ENCODE results near the gene SFXN2. TPM values are rescaled to one million over a fixed set of nuclear protein-coding genes. Genes with fewer than 3 reads are reported as not detected.
"Not testable (repeated sequence)": the region's sequence is repeated elsewhere in the genome, so short reads cannot be mapped to it uniquely, and the experiment has no call there.

Gene SFXN2
- total RNA-seq, 4 donors from 2014 or later: 1.4 to 7.8 (median 3.6) TPM

DNA sequence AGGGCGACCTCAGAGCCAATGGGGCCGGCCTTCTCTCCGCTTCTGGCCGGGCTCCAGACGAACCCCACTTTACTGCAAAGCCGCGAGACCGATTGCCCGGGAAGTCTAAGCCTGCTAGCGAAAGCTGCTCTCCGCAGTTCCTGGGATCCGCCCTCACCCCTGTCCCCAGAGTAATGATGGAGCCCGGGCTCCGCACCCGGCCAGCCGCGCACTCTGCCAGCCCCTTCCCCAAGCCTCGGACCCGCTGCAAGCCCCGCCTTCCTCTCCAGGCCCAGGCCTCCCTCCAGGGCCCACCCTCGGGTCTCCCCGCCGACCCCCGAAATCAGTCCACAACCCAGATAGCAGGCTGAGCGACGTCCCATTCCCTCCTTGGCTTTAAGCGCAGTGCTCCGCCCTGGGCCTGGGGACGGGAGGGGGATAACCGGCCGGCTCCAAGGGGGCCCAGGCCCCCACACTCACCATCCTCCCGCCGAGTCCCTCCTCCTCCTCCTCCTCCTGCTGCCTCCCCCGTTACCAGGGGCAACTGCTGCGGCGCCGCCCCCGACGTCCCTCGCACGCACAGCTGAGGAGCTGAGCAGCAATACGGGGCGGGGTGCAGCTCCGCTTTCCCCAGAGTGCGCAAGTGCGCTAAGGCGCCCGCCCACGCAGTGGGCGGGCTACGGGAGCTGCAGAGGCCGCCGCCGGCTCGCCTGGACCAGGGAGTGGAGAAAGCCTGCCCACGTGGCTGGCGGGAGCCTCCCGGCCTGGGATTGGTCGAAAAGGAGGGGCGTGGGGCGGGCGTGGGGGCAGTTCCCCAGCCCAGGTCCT lies 419 bp upstream of the SFXN2 start, which contains the start of gene ARL3:
Gene ARL3, minus strand, starts transcription at position 584 of the 807 bp plus-strand sequence. Its CDS starts 122 bp downstream, at position 462.
- Histone ChIP-seq H3K4me3 (peak within 1 kb of the TSS; percentile 86 to 94 (median 91)), H3K27ac (peak within 1 kb of the TSS; percentile 76 to 95 (median 92)), H3K36me3 (no peaks in the 10 kb centered on the region), H3K27me3 (no peaks in the 10 kb centered on the region), H3K9me3 (no peaks in the 10 kb centered on the region), H3K4me1 (peaks cover 3 to 62% (median 10%) of the 10 kb centered on the region in 3 donors)
- intact Hi-C loops (cut with DNase I): no loop called here
- TF ChIP-seq, protein P1, sequence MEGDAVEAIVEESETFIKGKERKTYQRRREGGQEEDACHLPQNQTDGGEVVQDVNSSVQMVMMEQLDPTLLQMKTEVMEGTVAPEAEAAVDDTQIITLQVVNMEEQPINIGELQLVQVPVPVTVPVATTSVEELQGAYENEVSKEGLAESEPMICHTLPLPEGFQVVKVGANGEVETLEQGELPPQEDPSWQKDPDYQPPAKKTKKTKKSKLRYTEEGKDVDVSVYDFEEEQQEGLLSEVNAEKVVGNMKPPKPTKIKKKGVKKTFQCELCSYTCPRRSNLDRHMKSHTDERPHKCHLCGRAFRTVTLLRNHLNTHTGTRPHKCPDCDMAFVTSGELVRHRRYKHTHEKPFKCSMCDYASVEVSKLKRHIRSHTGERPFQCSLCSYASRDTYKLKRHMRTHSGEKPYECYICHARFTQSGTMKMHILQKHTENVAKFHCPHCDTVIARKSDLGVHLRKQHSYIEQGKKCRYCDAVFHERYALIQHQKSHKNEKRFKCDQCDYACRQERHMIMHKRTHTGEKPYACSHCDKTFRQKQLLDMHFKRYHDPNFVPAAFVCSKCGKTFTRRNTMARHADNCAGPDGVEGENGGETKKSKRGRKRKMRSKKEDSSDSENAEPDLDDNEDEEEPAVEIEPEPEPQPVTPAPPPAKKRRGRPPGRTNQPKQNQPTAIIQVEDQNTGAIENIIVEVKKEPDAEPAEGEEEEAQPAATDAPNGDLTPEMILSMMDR (IDR thresholded peaks at IDR 0.05): peak in 3 of 6 experiments; percentile 7 to 64 (median 37)
- peak in 2 of 4 donors; percentile 34 to 77 for TF ChIP-seq POLR2A (IDR thresholded peaks at IDR 0.05)
- 0% methylated on average over 1 to 5 of the region's 62 CpGs for WGBS, 2 donors
- DNase-seq: peak; percentile 84

DNA sequence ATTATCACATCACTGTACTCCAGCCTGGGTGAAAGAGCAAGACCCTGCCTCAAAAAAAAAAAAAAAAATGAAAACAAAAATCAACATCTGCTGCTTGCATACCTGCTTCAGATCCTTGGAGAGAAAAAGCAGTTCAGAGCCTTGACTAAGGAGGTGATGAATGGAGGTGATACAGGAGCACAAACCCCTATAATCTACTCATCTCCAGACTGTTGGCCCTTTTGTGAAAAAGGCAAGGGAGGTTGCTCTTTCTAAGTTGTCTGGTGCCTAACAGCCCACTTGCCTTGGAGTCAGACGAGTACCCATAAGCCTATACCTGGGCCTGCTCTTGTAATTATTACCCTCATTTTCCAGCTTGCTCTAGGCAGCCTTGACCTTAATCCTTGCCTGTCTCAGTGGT lies 1.4 kb downstream of the SFXN2 start:
- H3K27me3 ChIP-seq: no peaks in the 10 kb centered on the region
- no peak for TF ChIP-seq POLR2A (IDR thresholded peaks at IDR 0.05)
- TF ChIP-seq, protein P1 (IDR thresholded peaks at IDR 0.05): no peak
- no peak overlapping the region for H3K4me3 ChIP-seq
- 82 to 86% methylated on average over 1 of the region's 1 CpG for WGBS, 2 donors
- no peak for DNase-seq
- H3K4me1 ChIP-seq: peaks cover 3 to 57% (median 10%) of the 10 kb centered on the region in 3 donors
- H3K27ac ChIP-seq: no peak overlapping the region
- intact Hi-C loops (cut with DNase I): no loop called here
- H3K9me3 ChIP-seq: no peaks in the 10 kb centered on the region
- no peaks in the 10 kb centered on the region for H3K36me3 ChIP-seq

DNA sequence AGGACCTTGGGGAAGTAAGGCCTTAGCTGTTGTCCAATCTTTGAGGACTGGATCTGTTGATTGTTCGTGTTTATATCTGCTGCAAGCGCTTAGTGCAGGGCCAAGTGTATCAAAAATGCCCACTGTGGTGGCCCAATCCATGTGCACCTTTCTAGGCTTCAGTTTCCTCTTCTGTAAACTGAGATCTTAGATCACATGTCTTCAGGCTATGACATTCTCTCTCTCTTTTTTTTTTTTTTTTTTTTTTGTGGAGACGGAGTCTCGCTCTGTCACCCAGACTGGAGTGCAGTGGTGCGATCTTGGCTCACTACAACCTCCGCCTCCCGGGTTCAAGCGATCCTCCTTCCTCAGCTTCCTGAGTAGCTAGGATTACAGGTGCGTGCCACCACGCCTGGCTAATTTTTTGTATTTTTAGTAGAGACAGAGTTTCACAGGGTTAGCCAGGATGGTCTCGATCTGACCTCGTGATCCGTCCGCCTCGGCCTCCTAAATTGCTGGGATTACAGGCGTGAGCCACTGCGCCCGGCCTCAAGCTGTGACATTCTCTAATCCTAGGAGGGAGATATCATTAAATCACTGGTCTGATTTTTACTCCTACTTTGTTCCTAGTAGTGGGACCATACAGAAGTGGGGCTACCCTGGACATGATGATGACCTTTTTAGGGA lies 2.6 kb downstream of the SFXN2 start:
- H3K27ac ChIP-seq; H3K27me3 ChIP-seq; H3K36me3 ChIP-seq; H3K4me3 ChIP-seq; DNase-seq; intact Hi-C loops (cut with DNase I); H3K9me3 ChIP-seq: not testable (repeated sequence)
- H3K4me1 ChIP-seq: peaks cover 3 to 51% (median 10%) of the 10 kb centered on the region in 3 donors
- WGBS, 2 donors: 91 to 92% methylated on average over 15 to 18 of the region's 18 CpGs

DNA sequence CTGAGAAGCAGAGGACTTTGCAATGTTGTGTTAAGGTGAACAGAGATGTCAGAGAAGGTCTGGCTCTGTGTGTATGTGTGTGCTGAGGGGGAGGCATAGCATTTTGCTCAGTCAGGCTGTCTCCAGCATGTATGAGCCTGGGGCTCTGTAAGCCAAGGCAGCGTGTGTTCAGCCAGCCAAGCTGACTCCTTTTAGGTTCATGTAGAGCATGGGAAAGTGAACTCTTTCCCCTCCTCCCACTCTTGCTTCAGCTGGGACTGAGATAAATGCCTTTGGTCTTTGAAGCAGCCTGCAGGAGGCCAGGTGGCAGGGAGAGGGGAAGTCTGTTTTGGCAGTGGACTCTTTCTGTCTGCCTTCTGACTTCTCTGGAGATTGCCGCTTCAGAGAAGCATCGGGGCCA lies 3.8 kb downstream of the SFXN2 start:
- no peak for TF ChIP-seq POLR2A (IDR thresholded peaks at IDR 0.05)
- TF ChIP-seq, protein P1 (IDR thresholded peaks at IDR 0.05): no peak
- no peaks in the 10 kb centered on the region for H3K9me3 ChIP-seq
- intact Hi-C loops (cut with DNase I): no loop called here
- H3K27ac ChIP-seq: peak overlapping the region in 1 of 4 donors; percentile 43
- no peak overlapping the region for H3K4me3 ChIP-seq
- no peaks in the 10 kb centered on the region for H3K36me3 ChIP-seq
- H3K4me1 ChIP-seq: peaks cover 3 to 46% (median 10%) of the 10 kb centered on the region in 3 donors
- WGBS, 2 donors: 54 to 90% methylated on average over 2 to 3 of the region's 3 CpGs
- H3K27me3 ChIP-seq: no peaks in the 10 kb centered on the region
- no peak for DNase-seq

DNA sequence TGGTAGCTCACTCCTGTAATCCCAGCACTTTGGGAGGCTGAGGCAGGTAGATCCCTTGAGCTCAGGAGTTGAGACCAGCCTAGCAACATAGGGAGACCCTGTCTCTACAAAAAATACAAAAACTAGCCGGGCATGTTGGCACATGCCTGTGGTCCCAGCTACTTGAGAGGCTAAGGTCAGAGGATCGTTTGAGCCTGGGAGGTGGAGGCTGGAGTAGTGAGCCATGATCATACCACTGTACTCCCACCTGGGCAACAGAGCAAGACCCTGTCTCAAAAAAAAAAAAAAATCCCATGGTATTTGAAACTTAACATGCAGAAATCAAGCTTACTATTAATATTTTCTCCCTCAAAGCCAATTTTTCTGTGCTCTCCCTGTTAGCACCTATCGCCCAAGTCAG lies 5.9 kb downstream of the SFXN2 start:
- Histone ChIP-seq H3K27me3 (no peaks in the 10 kb centered on the region), H3K36me3 (no peaks in the 10 kb centered on the region), H3K4me3 (no peak overlapping the region), H3K4me1 (peaks cover under 1 to 36% (median 4%) of the 10 kb centered on the region in 3 donors), H3K27ac (no peak overlapping the region), H3K9me3 (no peaks in the 10 kb centered on the region)
- 85 to 89% methylated on average over 3 of the region's 3 CpGs for WGBS, 2 donors
- DNase-seq: no peak
- intact Hi-C loops (cut with DNase I): no loop called here
- no peak for TF ChIP-seq POLR2A (IDR thresholded peaks at IDR 0.05)
- TF ChIP-seq, protein P1 (IDR thresholded peaks at IDR 0.05): no peak

All from esophagus squamous epithelium (tissue), 5 donors.